K562 (cell line): ENCODE measurements around the gene KPTN. TPM values are rescaled to one million over a fixed set of nuclear protein-coding genes. Genes with fewer than 3 reads are reported as not detected.

Experiments
- GABPB1 ChIP-seq: sonication (generic); formaldehyde crosslinking; IDR thresholded peaks from 2 replicates; pipeline ENCODE4 v1.8.0; 2022; ENCODE audit warnings: mild to moderate bottlenecking, missing genetic modification reagents
- GATAD2A ChIP-seq: fragments of 450-650 bp; IDR thresholded peaks from 2 replicates; pipeline ENCODE4 v1.6.1; 2017
- GATAD2B ChIP-seq: fragments of 450-650 bp; IDR thresholded peaks from 2 replicates; pipeline ENCODE4 v1.6.1; 2017; ENCODE audit warnings: mild to moderate bottlenecking, borderline replicate concordance
- HMGN3 ChIP-seq: IDR thresholded peaks from 2 replicates; pipeline ENCODE4 v1.6.1; 2011; ENCODE audit warnings: borderline replicate concordance, low read depth, mild to moderate bottlenecking, mixed read lengths, low read length; ENCODE audit not compliant: insufficient read length; ENCODE audit errors: extremely low read depth
- HNRNPLL ChIP-seq: fragments of 200-400 bp; formaldehyde crosslinking; IDR thresholded peaks from 2 replicates; pipeline ENCODE4 v1.6.1; 2017; ENCODE audit warnings: low read length, low read depth, mild to moderate bottlenecking; ENCODE audit not compliant: poor library complexity, severe bottlenecking
- MAX ChIP-seq: sonication (generic); formaldehyde crosslinking; IDR thresholded peaks from 2 replicates; pipeline ENCODE4 v1.9.0; 2022; ENCODE audit warnings: mild to moderate bottlenecking, missing genetic modification reagents
- MGA ChIP-seq: fragments of 450-650 bp; IDR thresholded peaks from 2 replicates; pipeline ENCODE4 v1.6.1; 2016; ENCODE audit warnings: mild to moderate bottlenecking, moderate library complexity
- PKNOX1 ChIP-seq: fragments of 450-650 bp; IDR thresholded peaks from 2 replicates; pipeline ENCODE4 v1.6.1; 2016
- ZNF263 ChIP-seq: sonication (generic); formaldehyde crosslinking; IDR thresholded peaks from 2 replicates; pipeline ENCODE4 v1.8.0; 2022; ENCODE audit warnings: mild to moderate bottlenecking, missing genetic modification reagents, borderline replicate concordance
- polyA plus RNA-seq, 8 experiments: library from polyadenylated mRNA; depleted of rRNA in 4 of 8; stranded (reverse) in 5 of 8; unstranded in 3 of 8; fragments of >200 nt; fragmentation: Nextera tagmentation in 2 of 8; fragmentation: Illumina TruSeq in 1 of 8; extraction: Ambion mirVana in 2 of 8; extraction: Trizol in 1 of 8; gene quantifications; 2 replicates each; pipeline versions ENCODE4 v1.2.1 to v1.2.3, GENCODE V29; 2011 to 2014; ENCODE audit warnings: inconsistent platforms in 1 of 8, missing spikeins in 1 of 8
- total RNA-seq, 7 experiments: library from RNA; depleted of rRNA in 6 of 7; stranded (reverse); fragments of >200 nt in 6 of 7; fragmentation: Illumina TruSeq in 2 of 7; extraction: Trizol in 2 of 7; gene quantifications; 2 replicates each; pipeline versions ENCODE4 v1.2.1 to v1.2.3, GENCODE V29; 2011 to 2021; ENCODE audit warnings: low replicate concordance in 1 of 7
- TF ChIP-seq, protein P1 (sequence below): IDR thresholded peaks from 2 replicates; pipeline ENCODE4 v1.6.1; 2014; ENCODE audit warnings: antibody characterized with exemption

The KPTN gene
- total and polyA plus RNA-seq, 9 of the 15 experiments (the other 6 are each of a cell fraction or from before 2014, with no cell fraction given) = 0.56 to 18.2 (median 8.5) TPM

DNA sequence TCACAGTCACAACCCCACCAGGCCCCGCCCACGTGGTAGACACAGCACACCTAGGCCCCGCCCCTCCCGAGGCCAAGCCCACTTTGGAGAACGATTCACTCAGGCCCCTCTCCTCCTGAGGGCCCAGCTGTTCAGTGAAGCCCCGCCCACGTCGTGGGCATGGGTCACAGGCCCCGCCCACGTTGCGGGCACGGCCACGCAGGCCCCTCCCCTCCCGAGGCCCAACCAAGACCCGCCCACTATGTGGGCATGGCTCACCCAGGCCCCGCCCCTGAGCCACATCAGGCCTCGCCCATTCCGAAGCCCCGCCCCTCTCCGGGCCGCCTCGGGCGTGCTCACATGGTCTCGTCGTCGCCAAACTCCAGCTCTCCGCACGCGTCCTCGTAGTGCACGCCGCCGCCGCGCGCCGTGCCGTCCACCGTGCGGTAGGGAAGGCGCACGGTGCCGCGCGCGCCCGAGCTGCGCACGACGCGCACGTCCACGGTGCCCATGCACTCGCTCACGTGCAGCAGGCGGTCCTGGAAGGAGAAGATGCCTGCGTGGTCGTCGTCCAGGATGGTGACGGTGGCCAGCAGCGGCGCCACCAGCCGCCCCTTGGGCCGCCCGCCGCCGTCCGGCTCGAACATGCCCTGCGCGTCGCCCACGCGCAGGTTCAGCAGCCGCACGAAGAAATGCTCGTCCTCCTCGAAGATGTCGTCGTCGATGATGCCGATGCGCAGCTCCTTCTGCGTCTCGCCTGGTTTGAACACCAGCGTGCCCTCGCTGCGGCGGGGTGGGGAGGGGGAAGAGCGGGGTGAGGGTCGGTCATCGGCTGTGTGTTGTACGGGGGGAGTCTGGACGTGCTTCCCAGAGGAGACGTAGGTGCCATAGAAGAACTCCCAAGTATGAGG lies 36.3 kb downstream of the KPTN start (continued):
- TF ChIP-seq MGA (peak; percentile 94), ZNF263 (0 out of 2 replicates have a peak, but pooled peaks have one; percentile 19), GATAD2B (no peak), GATAD2A (0 out of 2 replicates have a peak, but pooled peaks have one; percentile 55), GABPB1 (peak; percentile 42; the same call in 1 of the 2 replicates), MAX (CRISPR knock-in tag) (peak; percentile 100), HMGN3 (peak; percentile 89), PKNOX1 (peak; percentile 60), HNRNPLL (peak; percentile 64)
- TF ChIP-seq, protein P1, sequence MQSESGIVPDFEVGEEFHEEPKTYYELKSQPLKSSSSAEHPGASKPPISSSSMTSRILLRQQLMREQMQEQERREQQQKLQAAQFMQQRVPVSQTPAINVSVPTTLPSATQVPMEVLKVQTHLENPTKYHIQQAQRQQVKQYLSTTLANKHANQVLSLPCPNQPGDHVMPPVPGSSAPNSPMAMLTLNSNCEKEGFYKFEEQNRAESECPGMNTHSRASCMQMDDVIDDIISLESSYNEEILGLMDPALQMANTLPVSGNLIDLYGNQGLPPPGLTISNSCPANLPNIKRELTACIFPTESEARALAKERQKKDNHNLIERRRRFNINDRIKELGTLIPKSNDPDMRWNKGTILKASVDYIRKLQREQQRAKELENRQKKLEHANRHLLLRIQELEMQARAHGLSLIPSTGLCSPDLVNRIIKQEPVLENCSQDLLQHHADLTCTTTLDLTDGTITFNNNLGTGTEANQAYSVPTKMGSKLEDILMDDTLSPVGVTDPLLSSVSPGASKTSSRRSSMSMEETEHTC = peak; percentile 42; the same call in 1 of the 2 replicates
